GM21717 (cell line): ENCODE measurements around the gene COL5A1.

Experiments used
- ATAC-seq: cut with Tn5 transposase; IDR thresholded peaks from one replicate; pipeline ENCODE4 v1.9.1; 2021; ENCODE audit warnings: mild to moderate bottlenecking, moderate library complexity; ENCODE audit not compliant: unreplicated experiment

COL5A1 gene

DNA sequence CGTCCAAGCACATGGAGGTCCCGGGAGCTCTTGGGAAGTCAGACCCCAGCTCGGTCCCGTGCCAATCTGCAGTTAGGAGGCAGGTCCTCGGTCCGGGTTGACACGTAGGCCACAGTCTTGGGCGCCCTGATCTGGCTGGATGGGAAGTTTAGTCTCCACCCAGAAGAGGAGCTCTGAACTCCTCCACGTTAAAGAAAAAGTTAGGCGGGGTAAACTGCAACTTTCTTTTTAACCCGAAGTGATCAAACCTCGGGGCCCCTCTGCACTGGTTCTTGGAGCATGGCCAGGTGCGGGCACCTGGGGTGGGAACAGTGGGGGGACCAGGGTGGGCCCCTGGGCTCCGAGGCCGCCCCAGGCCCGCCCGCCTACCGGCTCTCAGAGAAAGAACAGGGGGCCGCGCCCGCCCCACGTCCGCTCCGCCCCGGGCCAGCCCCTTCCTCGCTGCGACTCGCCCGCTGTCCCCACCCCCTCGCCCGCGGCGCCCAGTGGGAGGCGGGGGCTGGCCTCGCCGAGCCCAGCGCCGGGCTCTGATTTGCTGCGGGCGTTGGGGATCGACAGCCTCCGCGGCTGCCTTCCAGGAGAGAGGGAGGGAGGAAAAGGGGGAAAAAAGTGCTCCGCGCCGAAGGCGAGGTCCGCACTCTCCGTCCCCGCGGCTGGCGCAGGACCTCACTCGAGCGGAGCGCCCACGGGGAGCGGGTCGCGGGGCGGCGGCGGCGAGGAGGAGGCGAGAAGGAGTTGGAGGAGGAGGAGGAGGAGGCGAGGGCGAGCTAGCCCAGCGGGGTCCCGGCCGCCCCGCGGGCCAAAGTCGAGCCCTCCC, at the start of gene COL5A1:
Gene COL5A1, plus strand, starts transcription at position 631 of the 817 bp plus-strand sequence. CDS start 385 bp downstream, outside the sequence.
- no peak for ATAC-seq

DNA sequence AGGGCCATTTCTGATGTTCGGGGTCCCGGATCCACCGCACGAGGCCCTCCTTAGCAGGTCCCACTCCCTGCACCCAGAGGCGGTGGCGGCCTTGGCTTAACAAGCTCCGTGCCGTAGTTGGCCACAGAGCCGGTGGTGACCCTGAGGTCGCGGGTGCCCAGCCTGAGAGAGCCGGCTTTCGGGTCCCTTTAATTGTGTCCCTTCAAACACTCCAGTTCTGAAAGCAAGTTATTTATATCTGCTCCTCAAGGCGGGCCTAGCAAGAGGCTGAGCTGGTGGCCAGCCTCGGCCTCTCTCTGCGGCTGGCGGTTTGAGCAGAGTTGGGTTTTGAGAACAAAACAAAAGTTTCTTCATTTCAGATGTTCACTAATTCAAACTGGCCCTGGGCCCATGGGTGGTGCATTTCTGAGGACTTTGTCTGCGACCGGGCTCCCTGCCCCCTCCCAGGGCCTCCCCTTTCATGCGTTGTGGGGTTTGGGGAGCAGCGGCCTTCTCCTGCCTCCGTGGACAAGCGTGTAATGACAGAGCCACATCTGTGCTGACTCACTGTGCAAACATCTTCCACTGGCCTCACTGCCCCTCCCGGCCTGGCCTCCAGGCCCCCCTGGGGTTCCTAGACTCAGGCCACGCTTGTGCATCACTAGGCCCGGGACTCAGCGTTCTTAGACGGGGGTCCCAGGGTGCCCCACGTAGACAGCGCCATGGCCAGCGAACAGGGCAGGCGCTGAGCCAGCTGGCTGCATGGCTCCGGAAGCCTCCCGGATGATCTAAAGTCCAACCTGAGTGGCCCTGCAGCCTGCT, 49.4 kb upstream of the COL5A1 start:
- ATAC-seq: no peak

DNA sequence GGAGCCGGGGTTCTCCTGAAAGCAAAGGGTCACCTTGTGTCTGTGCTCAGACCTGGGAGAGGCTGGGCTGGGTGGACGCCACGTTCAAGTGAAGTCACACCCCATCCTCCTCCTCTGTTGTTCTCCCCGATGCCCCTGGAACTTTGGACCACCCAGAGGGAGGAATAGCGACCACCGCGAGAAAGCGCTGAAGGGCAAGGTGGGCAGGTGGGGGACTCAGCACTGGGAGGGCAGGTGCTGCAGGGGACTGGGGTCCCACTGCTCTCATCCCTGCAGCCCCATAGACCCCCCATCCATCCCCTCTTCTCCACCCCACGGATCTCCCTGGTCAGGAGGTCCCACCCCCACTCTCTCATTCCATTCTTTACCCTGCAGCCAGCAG, 48.8 kb upstream of the COL5A1 start:
- no peak for ATAC-seq

DNA sequence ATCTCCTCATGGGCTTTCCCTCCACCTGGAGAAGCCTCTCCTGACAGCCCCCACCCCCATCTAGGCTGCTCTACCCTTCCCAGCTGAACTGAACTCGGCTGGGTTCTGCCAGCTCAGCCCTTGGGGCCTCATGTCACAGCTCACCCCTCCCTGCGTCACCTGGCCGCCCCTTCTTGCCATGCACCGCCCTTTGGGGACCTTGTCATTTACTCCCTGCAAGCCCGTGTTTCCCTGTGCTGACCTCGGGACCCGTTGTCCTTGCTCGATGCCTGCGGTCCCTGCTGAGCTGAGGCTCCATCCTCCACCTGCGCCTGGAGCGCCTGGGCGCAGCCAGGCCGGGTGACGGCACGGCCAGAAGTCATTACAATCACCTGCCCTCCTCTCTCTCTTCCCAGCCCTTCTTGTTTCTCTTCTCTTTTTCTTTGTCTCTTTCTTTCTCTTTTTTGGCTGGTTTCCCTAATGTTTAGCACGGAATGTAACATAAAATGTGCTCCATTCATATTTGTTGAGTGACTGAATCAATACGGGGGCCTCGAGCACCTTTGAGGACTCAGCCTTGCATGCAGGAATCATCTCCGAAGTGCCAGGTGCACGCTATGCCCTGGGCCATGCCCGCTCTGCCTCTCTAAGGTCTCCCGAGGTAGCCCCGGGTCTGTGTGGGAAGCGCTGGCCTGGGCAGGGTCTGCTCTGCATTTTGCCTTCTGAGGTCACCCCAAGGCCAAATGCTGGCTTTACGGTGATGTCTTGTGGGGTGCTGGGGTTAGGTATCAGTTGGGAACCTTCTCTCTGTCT, 48.1 kb upstream of the COL5A1 start:
- ATAC-seq: no peak

DNA sequence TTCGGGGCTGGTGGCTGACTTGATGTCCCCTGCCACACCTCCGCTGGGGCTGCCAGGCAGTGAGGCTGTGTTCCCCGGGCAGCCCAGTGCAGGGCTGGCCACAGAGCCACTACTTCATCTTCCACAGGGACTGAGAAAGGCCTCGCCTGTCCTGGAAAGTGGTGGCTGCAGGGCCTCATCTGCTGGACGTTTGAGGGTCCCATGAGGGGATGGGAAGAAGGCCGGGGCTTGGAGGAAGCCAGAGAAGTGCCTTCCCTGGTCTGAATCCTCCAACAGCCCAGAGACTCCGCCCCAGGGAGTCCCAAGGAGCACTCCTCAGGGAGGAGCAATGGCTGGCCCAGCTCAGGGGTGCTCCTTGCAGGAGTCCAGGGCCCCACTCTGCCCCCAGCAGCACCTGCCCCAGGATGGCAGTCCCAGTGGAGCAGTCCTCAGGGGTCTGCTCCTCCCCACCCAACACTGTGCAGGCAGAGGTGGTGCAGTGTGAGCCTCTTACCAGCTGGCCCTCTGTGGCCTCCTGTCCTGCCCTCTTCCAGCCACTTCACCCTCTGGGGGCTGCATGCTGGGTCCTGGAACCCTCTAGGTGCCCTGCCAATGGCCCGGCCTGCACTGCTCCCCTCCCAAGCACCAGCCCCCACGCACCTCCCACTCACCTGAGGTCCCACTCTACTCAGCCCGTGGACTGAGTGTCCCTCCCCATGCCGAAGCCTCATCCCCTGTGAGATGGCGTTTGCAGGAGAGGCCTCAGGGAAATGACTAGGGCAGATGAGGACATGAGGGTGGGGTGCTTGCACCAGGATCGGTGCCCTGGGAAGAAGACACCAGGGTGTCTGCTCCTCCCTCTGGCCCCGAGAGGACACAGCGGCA, 47.3 kb upstream of the COL5A1 start:
- ATAC-seq: no peak

DNA sequence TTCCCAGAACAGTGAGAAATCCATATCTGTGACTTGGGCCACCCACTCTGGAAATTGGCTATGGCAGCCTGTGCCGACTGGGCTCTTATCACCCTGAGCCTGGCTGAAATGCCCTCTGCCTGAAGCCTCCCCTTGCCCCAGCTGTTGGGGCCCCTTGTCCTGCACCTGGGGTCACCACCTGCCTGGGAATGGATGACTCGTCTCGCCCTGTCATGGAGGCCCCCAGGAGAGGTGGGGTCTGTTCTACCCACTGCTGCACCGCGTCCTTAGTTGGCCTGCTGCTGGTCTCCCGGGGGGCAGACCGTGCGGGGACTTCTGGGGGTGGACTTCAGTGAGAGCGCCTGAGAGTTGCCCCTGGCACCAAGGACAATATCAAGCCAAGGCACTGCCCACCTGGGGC, 46.6 kb upstream of the COL5A1 start:
- no peak for ATAC-seq

DNA sequence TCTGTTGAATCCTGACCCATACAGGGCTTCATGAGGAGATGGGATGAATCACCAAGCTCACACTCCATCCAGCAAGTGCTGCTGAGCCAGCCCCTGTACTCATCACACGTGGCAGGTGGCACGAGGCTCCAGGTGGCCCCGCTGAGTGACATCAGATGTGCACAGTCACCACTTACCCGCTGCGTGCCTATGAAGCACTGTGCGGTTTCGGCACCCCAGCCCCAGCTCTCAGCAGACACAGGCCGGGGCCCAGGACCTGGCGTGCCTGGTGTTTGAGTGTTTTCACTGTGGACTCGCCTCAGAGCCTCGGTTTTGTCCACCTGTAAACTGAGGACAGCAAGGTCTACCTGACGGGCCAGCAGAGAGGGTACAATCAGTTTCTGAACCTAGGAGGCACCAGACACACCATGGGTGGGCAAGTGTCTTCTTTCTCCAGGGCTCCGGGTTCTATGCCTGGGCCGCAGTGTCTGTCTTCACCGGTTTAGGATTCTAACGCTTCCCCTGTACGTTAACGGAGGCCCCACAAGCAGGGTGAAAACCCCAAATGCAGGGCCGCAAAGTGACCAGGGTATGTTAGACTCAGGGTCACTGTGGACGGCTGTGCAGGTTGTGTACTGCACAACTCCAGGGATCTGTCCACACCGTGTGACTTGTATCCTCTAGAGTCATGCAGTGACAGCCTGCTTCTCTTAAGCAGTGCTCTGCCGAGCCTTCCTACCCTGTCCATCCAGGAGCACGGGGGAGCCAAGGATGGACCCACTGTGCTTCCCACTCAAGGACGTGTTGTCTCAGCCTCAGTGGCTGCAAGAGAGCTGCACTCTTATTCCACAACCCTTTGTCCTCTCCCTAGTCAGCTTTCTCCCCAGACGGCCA, 44.3 kb upstream of the COL5A1 start:
- ATAC-seq: no peak

DNA sequence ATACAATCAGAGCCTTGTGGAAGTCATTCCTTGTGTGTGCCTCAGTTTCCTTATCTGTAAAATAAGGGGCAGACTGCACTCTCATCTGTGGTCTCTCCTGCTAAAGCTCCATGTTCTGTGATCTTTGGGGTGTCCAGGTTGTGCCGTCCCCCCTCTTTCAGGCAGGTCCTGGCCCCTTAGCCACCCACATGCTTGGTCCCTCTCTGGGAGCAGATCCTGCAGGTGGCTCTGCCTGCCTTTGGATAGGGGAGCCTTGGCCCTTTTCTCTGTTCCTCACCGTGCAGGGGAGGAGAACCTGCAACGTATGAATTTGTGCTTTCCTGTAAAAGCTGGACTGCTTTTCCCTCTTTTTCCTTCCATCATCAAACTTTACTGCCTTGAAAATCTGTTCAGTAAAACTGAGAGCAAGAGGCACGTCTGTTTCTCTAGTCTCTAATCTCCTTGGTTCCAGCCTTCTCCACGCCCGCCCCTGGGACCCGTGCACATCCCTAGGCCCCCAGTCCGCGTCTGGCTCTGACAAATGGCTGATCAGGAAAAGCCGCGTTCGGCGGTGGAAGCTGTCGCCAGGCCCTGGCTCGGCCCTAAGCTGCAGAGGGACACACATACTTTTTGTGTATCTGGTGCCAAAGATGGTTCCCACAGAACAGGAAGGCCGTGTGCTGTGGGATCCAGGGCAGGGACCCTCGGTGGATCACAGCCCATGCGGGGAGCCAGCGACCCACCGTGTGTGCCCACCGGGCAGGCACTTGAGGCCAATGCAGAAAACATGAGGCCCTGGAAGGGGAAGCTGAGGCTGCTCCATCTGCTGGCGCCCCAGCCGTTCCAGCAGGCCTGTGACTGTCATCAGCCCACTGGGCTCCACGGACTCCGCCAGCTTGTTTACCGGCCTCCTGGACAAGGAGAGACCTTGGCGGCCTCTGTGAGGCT, 43.4 kb upstream of the COL5A1 start:
- ATAC-seq: no peak

DNA sequence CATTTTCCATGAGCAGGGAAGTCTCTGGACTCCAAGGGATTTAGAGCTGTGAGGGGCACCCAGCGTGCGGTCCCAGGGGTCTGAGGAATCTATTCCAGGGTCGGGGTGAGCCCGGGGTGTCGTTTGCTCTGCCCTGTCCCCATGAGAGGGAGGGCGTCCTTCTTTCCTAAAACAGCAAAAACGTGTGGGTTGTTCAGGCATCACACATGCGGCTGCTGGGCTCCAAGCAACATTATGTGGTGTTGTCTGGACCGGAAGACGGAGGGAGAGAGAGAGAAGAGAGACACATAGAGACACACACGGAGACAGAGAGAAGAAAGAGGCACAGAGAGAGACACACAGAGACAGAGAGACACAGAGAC, 42.7 kb upstream of the COL5A1 start:
- ATAC-seq: no peak

DNA sequence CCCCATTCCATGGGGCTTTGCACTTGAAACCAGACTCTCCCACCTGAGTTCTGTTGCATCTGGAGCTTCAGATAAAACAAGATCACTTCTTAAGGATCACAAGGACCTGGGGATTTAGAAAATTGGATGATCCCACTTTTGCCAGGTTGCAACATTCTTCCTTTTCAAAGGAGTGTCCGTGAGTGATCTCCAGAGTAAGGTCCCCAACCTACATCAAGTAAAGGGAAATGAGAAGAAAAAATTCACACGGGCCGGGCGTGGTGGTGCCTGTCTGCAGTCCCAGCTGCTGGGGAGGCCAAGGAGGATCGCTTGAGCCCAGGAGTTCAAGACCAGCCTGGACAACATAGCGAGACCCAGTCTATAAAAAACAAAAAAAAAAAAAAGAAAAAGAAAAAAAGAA, 41.2 kb upstream of the COL5A1 start:
- no peak for ATAC-seq

DNA sequence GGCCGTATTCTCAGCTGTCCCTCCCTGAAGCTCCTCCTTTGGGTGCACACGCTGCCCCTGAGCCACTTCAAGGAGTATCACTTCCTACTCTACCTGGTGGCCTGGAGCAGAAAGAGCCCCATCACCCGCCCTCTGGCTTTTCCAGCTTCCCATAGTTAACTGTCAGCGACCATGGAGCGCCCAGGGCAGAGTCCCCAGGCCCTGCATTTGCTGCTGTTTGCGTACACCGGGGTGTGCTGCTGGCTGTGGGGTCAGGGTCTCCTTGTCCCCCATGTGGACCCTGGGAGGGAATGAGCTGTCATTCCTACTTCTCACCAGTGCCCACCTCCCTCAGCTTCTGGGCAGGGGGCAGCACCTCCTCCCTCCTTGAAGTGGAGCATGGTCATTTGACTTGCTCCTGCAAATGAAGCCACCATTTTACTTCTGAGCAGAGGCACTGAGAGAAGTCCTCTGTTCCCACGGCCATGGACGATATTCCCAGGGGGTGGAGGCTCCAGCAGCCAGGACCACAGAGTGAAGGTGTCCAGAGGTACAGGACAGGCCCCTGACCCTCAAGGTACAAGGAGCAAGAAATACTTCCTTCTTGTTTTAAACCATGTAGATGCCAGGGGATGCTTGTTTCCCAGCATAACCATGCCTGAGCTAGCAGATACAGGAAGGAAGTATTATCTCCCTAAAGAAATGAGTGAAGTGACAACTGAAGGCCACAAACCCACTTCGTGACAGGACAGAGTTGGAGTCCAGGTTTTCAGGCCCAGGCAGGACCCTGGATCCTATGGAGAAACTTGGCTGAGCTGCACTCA, 40.6 kb upstream of the COL5A1 start:
- no peak for ATAC-seq

DNA sequence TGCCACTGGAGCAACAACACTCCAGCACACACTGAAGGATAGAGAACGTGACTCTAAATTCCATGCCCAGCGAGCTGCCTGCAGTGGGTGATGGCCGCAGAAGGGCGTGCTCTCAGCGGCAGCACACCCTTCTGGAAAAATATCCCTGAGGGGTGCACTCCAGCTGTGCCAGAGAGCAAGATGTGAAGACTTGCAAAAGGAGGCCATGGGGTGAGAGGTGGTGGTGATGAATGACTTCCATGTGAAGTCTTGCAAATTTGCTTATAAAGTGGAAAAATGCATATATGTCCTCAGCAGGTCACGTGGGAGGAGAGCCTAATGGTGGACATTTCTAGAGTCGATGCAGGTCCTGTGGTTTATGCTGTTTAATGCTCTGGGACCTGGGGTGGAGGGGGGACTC, 39.8 kb upstream of the COL5A1 start:
- no peak for ATAC-seq

DNA sequence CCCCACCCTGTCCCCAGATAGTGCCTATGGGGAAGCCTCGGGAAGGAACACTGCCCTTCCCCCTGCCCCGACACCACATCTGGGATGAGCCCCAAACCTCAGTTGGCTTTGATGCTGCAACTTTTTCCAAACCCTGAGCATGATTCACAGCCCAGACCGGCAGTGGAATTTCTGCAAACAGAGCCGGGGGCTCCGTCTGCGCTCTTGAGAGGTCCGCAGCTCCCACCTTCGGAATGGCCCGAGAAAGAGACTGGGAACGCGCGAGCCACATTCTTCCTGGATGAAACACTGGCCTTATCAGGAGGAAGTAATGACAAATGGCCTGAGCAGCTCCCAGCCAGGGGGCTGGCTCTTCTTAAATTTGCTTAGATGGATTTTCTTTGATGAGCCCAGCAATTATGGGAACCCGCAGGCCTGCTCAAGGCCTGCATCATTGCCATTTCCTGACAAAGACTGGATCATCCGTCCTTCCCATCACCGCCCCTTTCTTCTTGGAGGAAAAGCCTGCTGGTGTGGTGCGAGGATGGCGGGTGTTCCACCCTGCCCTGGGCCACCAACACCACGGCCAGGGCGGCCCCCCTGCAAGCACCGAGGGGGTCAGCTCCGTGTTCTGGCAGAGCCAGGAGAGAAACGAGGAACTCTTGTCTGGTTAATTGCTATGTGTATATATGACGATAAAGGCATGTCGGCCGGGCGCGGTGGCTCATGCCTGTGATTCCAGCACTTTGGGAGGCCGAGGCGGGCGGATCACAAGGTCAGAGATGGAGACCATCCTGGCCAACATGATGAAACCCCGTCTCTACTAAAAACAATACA, 38.8 kb upstream of the COL5A1 start:
- ATAC-seq: no peak

DNA sequence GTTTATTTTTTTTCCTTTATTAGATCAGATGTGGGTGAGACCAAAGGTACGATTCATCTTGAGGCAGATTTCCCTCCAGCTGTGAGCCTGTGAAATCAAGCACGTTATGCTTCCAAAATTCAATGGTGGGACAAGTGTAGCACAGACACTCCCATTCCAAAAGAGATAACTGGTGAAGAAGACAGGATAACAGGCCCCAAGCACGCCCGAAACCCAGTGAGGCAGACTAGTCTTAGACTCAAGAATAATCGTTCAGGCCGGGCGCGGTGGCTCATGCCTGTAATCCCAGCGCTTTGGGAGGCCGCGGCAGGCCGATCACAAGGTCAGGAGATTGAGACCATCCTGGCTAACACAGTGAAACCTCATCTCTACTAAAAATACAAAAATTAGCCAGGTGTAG, 36.8 kb upstream of the COL5A1 start:
- ATAC-seq: no peak

DNA sequence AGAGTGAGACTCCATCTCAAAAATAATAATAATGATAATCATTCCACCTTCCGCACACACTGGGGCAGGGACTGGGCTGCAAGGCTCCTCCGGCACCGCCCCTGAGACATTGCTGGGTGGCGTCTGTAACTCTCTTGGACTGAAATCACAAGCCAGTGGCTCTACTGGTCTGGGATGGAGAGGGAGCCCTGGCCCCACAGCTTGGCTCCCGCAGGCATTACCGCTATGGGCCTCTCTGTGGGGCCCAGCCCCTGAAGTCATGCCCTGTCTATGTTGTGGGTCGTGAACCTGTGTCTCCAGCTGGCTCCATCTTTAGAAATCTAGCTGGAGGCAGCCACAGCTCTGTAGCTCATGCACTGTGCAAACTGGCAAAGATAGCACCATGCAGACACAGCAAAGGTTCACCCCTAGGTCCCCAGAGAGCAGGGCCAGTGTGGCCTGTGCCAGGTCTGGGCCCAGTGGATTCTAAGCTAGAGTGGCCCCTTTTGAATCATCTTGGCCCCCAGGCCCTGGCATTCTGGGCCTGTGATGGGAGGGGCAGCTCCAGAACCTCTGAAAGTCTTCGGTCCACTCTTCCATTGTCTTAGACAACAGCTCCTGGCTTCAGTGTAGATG, 36.1 kb upstream of the COL5A1 start:
- ATAC-seq: no peak

DNA sequence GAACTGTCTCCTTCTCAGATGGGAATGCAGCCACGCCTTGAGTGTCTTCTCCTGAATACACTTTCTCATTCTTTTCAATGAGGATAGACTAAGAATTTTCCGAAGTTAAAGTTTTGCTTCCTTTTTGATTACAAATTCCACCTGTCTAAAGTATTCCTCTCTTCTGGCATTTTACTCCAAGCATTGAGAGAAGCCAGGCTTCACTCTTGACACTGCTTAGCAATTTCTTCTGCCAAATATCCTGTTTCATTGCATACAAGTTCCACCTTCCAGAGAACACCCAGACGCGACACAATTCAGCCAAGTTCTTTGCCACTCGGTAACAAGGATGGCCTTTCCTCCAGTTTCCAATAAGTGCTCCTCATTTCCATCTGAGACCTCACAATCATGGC, 35.6 kb upstream of the COL5A1 start:
- no peak for ATAC-seq
